Activated CD4-positive, alpha-beta T cell treated with anti-CD3 and anti-CD28 coated beads for 48 hours (primary cell): ENCODE results near the gene UHRF1.
A peak's percentile ranks its signal among the peaks of the same experiment; 100 is the strongest.
"Not testable (repeated sequence)": the region's sequence is repeated elsewhere in the genome, so short reads cannot be mapped to it uniquely, and the experiment has no call there.

Experiments used
- DNase-seq: peaks from one replicate; pipeline ENCODE4 v3.0.0-alpha.2; 2020

The UHRF1 gene

DNA sequence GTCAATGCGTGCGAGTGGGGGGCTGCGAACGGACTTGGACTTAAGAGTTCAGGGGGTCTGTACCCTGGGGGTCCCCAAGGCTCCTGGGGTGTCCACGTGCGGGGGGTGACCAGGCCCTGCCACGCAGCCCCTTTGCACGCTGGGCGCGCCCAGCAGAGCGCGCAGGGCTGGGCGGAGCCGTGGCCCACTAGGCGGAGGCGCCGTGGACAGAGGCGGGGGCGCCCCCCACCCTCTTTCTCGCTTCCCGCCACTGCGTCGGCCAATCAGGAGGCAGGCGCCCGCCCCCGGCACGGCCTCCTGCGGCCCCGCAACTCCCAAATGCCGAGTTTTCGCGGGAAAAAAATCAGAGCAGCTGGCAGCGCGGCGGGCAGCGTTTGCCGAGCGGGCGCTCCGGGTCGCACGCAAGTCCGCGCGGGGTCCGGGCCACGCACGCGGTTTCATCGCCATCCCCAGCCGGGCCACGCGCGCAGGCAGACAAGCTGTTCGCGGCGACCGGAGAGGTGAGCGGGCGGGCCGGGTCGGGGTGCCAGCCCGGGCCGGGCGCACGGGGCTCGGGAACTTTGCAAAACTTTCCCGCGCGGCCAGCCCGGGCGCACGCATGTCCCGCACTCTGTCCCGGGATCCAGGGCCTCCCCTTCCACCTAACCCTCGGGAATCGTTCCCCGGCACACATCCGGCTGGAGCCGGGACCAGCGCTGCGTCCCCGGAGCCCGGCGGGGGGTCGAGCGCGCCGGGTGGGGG, at the start of gene UHRF1:
TSS of gene UHRF1 (plus strand) at position 346 of the 741 bp plus-strand sequence. CDS start 1,385 bp downstream, outside the sequence.
- peak; percentile 89 for DNase-seq

DNA sequence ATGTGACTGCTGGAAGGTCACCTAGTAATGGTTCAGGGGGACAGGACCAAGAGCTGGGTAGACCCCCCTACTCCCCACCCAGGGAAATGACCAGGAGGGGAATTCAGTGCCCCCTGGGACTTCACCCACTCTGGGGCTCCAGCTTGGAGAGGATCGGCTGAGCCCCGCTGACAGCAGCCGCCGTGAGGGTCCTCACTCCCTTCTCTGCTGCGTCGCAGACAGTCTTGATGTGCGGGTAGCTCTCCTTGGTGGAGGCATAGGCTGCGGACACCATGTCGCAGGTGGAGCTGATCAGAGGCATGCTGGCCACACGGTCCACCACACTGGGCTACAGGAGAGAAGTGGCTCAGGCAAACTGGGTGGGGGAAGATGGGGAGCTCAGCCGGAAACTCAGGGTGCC, 49.6 kb upstream of the UHRF1 start:
- DNase-seq = no peak

DNA sequence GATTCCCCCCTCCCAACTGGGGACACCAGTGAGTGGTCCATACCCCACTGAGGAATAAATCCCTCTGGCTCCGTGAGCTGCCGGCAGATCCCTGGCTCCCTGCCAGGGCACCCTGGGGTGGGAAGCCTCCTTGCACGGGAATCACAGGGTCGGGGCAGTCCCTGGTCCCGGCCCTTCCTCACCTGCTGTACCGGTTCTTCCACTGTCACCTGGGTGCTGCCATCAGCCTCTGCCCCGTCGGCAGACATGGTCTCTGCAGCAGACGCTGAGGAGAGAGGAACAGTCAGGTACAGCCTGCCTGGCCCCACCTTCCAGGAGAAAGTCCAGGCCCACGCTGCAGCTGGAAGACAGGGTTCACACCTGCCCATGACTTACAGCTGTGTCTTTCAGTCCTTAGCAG, 48.2 kb upstream of the UHRF1 start:
- no peak for DNase-seq

DNA sequence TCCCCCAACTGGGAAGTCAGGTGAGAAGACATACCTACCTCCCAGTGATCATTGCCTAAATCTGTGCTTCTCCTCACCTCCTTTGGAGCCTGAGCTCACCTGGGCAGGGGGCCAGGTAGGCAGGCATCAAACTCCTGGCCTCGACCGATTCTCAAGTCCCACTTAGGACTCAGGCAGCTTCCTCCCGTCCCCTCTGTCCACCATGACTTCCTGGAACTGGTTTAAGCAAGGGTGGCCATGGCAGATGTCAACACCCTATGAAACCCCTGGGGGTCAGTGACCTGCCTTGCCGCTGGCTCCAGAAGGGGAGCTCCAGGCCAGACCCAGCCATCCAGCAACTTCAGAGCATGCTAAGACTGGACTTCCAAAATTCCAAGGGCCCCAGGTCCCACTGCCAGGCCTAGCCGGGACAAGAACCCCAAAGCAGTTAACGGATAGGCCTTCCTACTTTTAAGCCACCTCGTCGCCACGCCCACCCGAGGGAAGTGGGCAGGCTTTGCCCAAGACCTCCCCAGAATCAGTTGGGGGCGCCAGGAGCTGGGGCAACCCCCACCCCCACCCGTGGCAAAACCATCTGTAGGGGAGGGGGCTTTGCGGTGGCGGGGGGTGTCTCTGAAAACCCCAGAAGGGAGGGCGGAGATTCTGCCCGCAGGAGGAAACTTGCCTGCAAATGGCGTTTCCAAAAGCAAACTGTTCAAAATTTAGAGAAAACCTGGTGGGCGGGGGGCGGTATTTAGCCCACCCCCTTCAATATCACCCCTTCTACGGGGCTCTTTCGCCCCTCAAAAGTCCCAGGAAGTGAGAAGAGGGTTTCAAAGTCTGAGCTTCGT, 42.5 kb upstream of the UHRF1 start:
- DNase-seq = peak; percentile 58

DNA sequence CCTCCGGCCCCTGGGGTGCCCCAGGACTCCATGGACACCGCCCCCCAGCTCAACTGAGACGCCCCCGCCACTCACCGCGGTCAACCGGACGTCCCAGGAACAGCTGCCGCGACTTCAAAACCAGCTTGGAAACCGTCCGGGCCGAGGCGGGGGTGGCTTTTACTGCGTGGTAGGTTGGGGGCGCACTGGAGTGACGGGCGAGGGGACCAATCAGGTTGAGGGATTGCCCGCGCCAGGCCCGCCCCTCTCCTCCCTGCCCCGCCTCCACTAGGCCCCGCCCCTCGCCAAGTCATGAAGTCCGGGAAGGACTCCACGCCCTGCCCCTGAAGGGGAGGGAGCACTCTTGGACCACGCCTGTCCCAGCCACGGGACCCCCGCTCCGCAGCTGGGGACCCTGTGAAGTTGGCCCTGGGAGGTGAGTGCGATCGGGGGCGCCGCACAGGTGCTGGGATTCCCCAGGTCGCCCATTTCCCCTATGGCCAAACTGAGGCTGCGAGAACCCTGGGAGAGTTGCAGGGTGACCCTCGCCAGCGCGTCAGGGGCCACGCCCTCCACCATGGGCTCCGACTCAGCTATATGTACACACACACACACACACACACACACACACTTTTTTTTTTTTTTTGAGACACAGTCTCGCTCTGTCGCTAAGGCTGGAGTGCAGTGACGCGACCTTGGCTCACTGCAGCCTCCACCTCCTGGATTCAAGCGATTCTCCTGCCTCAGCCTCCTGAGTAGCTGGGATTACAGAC, 41.6 kb upstream of the UHRF1 start, which contains the start of gene PLIN3:
TSS of gene PLIN3 (minus strand) at position 134 of the 752 bp plus-strand sequence. CDS start 6,273 bp downstream, outside the sequence.
- DNase-seq = peak; percentile 96

DNA sequence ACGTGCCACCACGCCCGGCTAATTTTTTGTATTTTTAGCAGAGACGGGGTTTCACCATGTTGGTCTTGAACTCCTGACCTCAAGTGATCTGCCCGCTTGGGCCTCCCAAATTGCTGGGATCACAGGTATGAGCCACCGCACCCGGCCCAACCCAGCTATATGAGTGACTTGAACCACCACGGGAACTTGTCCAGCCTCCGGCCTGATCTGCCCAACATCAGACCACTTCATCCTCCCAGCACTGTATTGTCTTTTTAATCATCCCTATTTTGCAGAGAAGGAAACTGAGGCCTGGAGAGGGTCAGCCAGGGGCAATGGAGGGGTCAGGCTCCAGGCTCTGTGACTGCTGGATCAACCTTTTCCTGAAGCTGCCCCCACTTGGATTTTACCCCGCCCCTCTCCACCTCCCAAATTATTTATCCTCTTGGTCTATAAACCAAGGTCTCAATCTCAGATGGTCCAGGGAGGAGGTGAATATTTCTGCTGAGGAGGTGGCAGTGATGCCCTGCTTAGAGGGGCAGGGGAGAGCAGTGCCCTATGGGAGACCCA, 40.9 kb upstream of the UHRF1 start:
- DNase-seq = no peak

DNA sequence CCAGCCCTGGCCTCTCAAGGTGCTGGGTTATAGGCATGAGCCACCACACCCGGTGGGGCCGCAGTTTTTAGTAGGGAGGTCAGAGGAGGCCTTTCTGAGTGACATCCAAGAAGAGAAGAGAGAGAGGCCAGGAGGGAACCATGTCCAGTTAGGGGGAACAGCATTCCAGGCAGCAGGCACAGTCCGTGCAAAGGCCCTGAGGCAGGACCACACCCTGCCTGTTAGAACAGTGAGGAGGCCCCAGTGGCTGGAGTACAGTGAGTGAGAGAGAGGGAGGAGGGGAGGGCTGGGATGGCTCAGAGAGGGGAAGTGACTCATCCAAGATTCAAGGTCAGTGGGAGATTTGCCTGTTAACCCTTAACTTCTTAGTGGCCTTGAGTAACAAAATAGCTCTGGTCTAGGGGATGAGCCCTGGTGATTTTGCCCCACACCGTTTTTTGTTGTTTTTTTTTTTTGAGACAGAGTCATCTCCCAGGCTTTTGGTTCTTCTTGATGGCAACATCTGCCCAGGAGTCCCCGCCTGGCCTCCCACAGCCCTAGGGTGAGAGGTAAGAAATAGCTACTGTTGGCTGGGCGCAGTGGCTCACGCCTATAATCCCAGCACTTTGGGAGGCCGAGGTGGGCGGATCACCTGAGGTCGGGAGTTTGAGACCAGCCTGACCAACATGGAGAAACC, 39.1 kb upstream of the UHRF1 start:
- peak; percentile 42 for DNase-seq

DNA sequence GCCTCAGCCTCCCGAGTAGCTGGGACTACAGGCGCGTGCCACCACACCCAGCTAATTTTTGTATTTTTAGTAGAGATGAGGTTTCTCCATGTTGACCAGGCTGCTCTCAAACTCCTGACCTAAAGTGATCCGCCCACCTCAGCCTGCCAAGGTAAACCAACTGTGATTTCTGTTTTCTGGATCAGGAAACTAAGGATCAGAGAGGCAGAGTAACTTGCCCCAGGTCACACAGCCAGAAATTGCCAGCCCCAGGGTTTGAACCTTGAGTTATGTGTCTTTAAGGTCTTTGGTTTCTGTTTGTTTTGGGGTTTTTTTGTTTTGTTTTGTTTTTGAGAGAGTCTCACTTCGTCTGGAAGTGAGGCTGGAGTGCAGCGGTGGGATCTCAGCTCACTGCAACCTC, 37.6 kb upstream of the UHRF1 start:
- no peak for DNase-seq

DNA sequence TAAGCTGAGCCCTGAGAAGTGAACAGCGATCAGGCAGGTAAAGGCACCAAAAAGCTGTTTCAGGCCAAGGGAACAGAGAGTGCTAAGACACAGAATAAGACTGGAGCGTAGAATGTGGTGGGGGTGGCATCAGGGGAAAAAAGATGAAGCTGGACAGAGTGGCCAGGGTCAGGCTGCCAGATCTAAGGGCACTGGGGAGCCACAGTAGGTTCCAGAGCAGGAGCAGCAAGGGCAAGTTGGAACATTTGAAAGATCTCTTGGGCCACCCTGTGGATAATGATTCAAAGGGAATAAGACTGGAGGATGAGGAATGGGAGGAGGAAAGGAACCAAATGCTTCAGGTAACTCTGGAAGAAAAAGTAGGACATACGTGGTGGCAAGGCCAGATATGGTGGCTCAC, 35.4 kb upstream of the UHRF1 start:
- DNase-seq = no peak

DNA sequence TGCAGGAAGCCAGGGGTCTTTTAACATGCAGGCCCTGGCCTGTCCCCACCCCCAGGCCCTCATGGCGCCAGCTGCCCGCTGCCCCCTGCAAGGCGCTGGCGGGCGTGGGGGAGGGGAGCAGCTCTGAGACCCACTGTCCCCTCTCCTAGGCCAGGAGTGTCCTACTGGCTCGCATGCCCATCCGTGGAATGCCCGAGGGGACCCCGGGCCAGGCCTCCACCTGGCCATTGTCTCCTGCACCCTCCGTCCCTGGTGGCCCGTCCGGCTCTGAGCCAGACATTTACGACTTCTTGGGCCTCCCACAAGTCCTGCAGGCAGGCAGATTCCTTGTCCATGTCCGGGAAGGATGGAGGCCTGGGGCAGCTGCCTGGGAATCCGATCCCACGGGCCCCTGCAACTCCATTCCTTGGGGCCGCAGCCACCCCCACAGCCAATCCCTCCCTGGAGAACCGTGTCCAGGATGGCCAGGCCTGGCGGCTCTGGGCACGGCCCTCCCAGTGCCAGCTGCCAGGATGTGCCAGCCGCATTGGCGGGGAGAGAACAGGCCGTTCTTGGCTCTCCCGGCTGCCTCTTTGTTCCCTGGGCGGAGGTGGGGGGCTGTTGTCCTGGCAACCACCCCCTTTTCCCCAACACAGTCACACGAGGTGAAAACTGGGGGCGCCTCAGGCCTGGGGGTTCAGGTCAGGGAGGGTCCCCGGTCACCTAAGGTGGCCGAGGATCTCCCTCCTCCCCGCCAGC, 31.4 kb upstream of the UHRF1 start:
- no peak for DNase-seq

DNA sequence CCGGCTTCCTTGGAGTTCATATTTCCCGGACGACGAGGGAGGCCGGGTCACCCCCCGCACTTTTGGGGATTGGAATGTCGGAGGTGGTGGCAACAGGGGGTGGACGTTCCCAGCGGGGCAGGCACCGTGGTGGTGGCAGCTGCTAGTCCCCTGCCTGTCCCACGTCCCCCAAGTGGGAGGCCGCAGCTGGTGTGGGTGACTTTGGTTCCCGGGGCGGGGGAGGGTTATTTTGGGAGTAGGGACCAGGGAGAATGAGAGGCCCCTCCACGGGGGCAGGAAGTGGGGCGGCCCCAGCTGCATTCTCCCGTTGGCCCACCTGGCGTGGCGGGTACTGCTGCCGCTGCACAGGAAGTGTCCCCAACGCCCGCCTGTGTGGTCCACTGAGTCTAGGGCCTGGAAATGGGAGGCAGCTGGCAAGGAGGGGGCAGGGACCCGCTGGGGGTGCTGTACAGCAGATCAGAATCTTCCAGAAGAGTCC, 30.8 kb upstream of the UHRF1 start:
- peak; percentile 24 for DNase-seq

DNA sequence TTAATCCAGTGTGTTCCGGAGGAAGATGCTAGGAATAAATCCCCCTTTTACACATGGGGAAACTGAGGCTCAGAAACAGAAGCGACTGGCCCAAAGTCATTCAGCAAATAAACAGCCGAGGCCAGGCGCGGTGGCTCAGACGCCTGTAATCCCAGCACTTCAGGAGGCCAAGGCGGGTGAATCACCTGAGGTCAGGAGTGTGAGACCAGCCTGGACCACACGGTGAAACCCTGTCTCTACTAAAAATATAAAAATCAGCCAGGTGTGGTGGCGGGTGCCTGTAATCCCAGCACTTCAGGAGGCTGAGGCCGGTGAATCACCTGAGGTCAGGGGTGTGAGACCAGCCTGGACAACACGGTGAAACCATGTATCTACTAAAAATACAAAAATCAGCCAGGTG, 30.3 kb upstream of the UHRF1 start:
- no peak for DNase-seq

DNA sequence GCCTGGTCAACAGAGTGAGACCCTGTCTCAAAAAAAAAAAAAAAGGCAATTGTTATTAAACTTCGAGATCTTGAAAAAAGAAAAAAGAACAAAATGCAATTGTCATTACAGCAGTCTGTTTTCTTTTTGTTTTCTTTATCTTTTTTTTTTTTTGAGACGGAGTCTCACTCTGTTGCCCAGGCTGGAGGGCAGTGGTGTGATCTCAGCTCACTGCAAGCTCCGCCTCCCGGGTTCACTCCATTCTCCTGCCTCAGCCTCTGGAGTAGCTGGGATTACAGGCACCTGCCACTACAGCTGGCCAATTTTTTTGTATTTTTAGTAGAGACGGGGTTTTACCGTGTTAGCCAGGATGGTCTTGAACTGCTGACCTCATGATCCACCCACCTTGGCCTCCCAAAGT, 26.4 kb upstream of the UHRF1 start:
- DNase-seq = not testable (repeated sequence)

DNA sequence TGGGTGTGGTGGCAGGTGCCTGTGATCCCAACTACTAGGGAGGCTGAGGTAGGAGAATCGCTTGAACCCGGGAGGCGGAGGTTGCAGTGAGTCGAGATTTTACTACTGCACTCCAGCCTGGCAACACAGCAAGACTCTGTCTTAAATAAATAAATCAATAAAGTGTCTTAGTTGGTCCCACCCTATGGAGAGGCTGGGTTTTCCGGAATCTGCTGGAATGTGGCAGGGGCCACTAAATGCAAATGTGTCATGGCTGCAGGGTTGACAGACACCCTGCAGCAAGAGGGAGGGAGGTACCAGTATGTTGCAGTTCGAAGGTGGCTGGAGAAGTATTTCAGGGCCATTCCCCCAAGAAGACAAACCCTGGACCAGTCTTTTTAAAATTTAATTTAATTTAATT, 24.3 kb upstream of the UHRF1 start:
- DNase-seq = not testable (repeated sequence)

DNA sequence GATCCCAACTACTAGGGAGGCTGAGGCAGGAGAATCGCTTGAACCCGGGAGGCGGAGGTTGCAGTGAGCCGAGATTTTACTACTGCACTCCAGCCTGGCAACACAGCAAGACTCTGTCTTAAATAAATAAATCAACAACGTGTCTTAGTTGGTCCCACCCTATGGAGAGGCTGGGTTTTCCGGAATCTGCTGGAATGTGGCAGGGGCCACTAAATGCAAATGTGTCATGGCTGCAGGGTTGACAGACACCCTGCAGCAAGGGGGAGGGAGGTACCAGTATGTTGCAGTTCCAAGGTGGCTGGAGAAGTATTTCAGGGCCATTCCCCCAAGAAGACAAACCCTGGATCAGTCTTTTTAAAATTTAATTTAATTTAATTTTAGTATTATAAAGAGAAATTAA, 21.5 kb upstream of the UHRF1 start:
- DNase-seq = not testable (repeated sequence)

DNA sequence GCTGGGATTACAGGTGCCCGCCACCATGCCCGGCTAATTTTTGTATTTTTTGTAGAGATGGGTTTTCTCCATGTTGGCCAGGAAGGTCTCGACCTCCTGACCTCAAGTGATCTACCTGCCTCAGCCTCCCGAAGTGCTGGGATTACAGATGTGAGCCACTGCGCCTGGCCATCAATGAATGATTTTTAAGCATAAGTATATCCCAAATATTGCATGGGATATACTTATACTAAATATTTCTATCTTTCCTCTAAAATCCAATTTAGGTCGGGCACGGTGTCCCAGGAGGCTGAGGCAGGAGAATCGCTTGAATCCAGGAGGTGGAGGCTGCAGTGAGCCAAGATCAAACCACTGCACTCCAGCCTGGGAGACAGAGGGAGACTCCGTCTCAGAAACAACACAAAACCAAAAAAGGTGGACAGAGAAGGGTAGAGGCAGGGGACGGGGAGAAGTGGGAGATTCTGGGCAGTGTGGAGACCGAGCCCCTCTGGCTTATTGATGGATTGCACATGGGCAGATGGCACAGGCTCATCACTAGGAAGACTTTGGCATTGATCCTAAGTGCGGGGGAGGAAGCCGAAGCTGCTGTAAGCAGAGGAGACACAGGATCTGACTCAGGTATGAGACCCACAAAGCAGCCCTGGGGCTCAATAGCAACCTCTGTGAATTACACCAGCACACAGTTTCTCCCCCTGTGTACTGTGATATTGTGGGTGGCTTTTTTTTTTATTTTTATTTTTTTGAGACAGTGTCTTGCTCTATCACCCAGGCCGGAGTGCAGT, 20.1 kb upstream of the UHRF1 start:
- DNase-seq = no peak

DNA sequence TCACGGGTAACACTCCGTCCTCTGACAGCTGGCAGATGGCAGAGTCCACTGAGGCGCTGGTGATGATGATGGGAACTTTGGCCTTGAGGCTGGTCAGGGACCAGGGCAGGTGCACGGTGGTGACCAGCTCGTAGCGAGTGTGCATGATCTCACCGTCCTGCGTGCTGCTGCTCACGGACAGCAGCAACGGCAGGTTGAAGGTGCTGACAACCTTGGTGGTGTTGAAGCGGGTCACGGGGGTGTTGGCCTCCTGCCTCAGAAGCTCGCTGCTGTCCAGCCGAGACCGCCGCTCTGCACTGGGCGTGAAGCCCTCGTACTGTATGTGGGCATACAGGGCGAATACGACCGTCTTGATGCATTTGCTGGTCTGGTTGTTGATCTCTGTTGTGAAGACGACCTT, 18.2 kb upstream of the UHRF1 start:
- DNase-seq = no peak

DNA sequence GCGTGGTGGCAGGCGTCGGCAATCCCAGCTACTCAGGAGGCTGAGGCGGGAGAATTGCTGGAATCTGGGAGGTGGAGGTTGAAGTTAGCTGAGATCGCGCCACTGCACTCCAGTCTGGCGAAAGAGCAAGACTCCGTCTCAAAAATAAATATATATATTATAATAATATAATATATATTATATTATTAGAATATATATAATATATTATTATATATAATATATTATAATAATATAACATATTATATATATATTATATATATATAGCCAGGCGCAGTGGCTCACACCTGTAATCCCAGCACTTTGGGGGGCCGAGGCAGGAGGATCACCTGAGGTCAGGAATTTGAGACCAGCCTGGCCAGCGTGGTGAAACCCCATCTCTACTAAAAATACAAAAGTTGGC, 16.3 kb upstream of the UHRF1 start:
- not testable (repeated sequence) for DNase-seq

DNA sequence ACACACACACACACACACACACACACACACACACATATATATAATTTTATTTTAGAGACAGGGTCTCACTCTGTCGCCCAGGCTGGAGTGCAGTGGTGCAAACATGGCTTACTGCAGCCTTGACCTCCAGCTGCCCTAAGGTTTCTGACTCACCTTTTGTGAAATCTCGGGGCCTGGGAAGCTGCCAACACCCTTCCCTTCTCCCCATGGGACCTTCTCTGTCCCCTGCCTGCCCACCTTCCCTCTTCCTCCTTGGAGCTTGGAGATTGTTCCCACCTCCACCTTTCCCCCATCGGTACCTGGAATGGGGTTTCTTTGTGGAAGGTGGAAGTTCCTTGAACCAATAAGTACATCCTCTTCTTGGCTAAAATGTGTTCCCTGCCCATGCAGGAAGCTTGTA, 12.9 kb upstream of the UHRF1 start:
- no peak for DNase-seq

DNA sequence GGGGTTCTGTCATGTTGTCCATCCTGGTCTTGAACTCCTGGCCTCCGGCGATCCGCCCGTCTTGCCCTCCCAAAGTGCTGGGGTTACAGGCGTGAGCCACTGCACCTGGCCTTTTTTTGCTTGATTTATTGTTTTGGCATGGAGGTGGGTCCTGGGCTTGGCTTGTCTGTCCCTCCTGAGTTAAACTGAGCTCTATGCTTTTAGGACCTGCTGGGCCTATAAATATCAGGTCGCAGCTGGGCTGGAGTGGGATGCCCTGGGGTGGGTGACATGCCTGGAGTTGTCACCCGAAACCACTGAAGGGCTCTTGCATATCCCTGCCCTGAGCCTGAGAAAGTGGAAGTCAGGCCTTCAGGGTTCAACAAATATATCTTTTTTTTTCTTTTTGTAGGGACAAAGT, 12.2 kb upstream of the UHRF1 start:
- no peak for DNase-seq

DNA sequence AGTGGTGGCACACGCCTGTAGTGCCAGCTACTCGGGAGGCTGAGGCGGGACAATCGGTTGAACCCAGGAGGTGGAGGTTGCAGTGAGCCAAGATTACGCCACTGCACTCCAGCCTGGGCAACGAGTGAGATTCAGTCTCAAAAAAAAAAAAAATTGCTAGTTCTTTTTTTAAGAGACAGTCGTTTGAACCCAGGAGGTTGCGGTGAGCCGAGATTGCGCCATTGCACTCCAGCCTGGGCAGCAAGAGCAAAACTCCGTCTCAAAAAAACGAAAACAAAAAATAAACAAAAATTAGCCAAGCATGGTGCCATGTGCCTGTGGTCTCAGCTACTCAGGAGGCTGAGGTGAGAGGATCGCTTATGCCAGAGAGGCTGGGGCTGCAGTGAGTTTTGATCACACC, 8.4 kb upstream of the UHRF1 start:
- not testable (repeated sequence) for DNase-seq
